ENCODE results near the gene TRMT61A. TPM values are rescaled to one million over a fixed set of nuclear protein-coding genes. Genes with fewer than 3 reads are reported as not detected.

Gene TRMT61A
- total and polyA plus RNA-seq, 2 of the 13 experiments (the other 11 are each of a cell fraction or from before 2014, with no cell fraction given) = 6.5 to 13.6 TPM

GRCh38 chr14:103560691-103561090, 31.7 kb downstream of the TRMT61A start:
- peak overlapping the region; percentile 81 to 100 (median 92); a peak in 5 of 6 replicates for H3K4me3 ChIP-seq (replicated peaks in 1 of 3; ENCODE audit: insufficient read depth in 1 of 3, low read depth in 2 of 3, low read length in 3 of 3)
- 92% methylated on average over 8 of the region's 8 CpGs for WGBS (ENCODE audit: low lambda C conversion rate)
- H3K4me2 ChIP-seq (ENCODE audit: low read depth, low read length) = peak overlapping the region; percentile 82
- in situ Hi-C loops (cut with HindIII; ENCODE audit: extremely low pct_ligation_motif_present, low pct_unique_long_range_greater_than_20kb) (no loop called here), intact Hi-C loops (cut with micrococcal nuclease; ENCODE audit: unreplicated experiment) (no loop called here)
- DNase-seq (ENCODE audit: low spot score) (no peak), ATAC-seq (no peak), FAIRE-seq (no peak)
- peaks cover 6 to 26% of the 10 kb centered on the region in 2 experiments; a peak in 3 of 5 replicates for H3K36me3 ChIP-seq (replicated peaks in 1 of 2; ENCODE audit: control insufficient read depth in 1 of 2, insufficient read depth in 2 of 2, low read length in 2 of 2)
- peak overlapping the region; percentile 88 for H3K27ac ChIP-seq (ENCODE audit: extremely low read length, insufficient read depth, low read length)
- H3K9me3 ChIP-seq (ENCODE audit: low read length) = no peaks in the 10 kb centered on the region
- POLR2A ChIA-PET = interaction anchor here (1.7 to 2.3 kb wide), 3 partner anchors 25 to 67 kb away, joined by 6 to 12 read pairs (median 8); partner anchors contain the start of genes KLC1 and TRMT61A
- no TSS peak for BruUV-seq (replicated peaks)
- CTCF ChIA-PET (ENCODE audit: low intra/inter-chr PET ratio, low total read pairs) = no interaction called here
- H3K79me2 ChIP-seq (ENCODE audit: insufficient read depth, low read length) = peaks cover 72% of the 10 kb centered on the region
- H3K27me3 ChIP-seq (ENCODE audit: control insufficient read depth in 1 of 2, insufficient read depth in 2 of 2, low read length in 2 of 2) = peaks cover 0 to 3% of the 10 kb centered on the region in 2 experiments; a peak in 1 of 5 replicates
- TF ChIP-seq SMAD3 (CRISPR knock-in tag; IDR thresholded peaks at IDR 0.05) (no peak), FOXP4 (CRISPR knock-in tag; IDR thresholded peaks at IDR 0.05) (no peak), ELF1 (CRISPR knock-in tag; IDR thresholded peaks at IDR 0.05) (no peak), TFDP2 (CRISPR knock-in tag; IDR thresholded peaks at IDR 0.05) (no peak), NFE2L1 (CRISPR knock-in tag; IDR thresholded peaks at IDR 0.05; ENCODE audit: borderline replicate concordance) (no peak), ZNF619 (CRISPR knock-in tag; IDR thresholded peaks at IDR 0.05) (no peak), ZBTB10 (CRISPR knock-in tag; IDR thresholded peaks at IDR 0.05; ENCODE audit: borderline replicate concordance) (no peak), SMYD3 (CRISPR knock-in tag; IDR thresholded peaks at IDR 0.05) (no peak)
- H4K20me1 ChIP-seq (ENCODE audit: insufficient read depth, low read length) = peaks cover 14% of the 10 kb centered on the region; the same call in 1 of the 2 replicates
- peaks cover 48% of the 10 kb centered on the region for H3K4me1 ChIP-seq (ENCODE audit: insufficient read depth, low read length)
- no peak overlapping the region for H2AFZ ChIP-seq (ENCODE audit: low read length)
- H3K9ac ChIP-seq (ENCODE audit: insufficient read depth, low read depth, low read length) = peak overlapping the region; percentile 91; the same call in 1 of the 2 replicates
